Kidney glomerular epithelial cell (primary cell): ENCODE results near the gene DNAJC10.

Experiments
- DNase-seq: peaks from one replicate; lab custom pipeline; 2025; lab: John Stamatoyannopoulos, UW

DNAJC10 gene

GRCh38 chr2:182834293-182834692 lies 118.2 kb downstream of the DNAJC10 start:
- DNase-seq = no peak

GRCh38 chr2:182836451-182836850 lies 120.4 kb downstream of the DNAJC10 start:
- no peak for DNase-seq
